Islet precursor cell (in vitro differentiated cells): Measurements from ENCODE around the gene DYNLT3.
A peak's percentile ranks its signal among the peaks of the same experiment; 100 is the strongest.

ENCODE experiments used
- DNase-seq: peaks from one replicate; pipeline ENCODE4 v3.0.0-alpha.2; 2018

DYNLT3 gene, protein sequence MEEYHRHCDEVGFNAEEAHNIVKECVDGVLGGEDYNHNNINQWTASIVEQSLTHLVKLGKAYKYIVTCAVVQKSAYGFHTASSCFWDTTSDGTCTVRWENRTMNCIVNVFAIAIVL

DNA sequence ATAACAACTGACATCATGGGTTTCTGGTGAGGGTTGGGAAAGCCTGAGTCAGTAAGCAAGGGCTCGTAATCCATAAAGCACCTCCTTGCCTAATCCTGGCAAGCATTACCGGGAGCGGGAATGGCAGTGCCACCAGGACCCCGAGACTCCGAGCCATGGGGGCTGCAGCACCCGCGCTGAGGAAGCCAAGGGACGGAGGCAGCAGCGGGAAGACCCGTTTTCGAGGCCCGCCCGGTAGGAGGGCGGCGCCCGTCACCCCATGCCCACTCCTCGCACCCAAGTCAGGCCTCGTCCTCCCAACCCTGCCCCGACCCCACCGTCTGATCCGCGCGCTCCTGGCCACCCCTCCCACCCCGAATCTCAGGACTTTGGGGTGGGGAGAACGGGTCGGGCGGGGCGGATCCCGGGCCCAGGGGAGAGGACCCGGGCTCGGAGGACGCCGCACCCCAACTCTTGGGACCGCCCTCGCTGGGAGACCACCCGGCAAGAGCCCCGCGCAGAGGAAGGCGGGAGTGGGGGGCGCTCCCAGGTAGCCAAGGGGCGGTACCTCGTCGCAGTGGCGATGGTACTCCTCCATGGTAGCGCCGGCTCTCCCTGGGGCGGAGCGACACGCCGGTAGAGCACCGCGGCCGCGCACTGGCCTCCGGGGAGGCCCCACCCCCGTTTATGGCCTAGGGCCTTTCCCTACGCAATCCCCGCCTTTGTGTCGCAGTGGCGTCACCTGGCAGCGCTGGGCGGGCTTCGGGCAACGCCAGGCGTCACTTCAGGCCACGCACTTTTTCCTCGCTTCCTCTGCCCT lies at the start of gene DYNLT3:
DYNLT3 (minus strand) TSS at position 638 of the 799 bp plus-strand sequence; CDS start at position 577, 61 bp downstream.
- peak; percentile 88 for DNase-seq

DNA sequence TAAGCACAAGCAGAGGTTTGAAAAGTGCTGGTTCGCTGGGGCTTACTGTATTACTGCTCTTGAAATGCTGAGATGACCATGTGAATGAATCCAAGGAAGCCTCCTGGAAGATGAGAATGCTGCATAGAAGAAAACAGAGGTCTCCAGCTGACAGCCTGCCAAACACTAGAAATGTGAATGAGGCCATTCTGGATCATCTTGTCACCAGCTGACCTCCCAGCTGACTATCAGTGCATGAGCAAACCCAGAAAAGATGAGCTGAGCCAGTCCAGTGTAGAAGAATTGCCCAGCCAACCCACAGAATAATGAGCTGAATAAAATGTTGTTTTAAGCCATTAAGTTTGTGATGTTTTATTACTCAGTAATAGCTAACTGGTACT lies 49.1 kb upstream of the DYNLT3 start:
- DNase-seq = no peak

DNA sequence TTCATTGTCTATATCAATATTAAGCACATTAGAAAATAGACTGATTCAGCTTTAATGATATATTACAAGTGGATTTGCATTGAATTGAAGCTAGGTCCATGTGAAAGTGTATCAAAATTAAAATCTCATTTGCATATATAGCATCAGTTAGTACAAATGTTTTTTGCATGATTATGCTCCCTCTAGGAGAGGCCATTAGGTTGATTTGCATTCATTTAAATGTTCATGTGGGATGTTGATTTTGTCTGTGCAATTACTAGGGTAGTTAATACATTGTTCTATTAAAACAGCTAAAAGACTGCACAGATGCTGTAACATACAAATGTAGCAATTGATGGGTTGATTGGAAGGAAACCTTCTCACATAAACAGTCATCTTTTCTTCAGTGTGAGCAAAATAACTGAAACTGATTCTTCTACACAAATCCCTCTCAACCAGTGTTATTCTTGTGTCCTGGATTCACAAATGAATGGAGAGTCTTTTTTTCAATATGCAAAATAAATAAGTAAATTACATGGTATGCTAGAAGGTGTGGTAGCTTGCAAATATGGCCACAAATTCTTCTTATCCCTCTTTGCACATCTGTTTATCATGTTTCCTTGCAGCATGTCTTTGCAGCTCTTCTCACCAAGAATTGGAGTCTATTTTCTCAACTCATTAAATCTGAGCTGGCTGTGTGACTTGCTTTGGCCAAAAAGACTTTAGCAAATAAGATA lies 48.6 kb upstream of the DYNLT3 start:
- DNase-seq = no peak

DNA sequence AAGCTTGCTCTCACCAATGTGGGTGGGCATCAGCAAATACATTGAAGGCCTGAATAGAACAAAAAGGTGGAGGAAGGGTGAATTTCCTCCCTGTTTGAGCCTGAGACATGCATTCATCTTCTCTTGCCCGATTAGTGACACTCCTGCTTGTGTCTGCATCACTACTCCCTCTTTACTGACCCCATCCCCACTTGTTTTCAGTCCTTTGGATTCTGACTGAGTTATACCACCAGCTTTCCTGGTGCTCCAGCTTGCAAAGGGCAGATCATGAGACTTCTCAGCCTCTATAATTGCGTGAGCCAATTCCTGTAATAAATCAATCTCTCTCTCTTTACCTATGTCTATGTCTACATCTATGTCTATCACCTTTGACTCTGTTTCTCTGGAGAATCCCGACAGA lies 47.4 kb upstream of the DYNLT3 start:
- DNase-seq = no peak

DNA sequence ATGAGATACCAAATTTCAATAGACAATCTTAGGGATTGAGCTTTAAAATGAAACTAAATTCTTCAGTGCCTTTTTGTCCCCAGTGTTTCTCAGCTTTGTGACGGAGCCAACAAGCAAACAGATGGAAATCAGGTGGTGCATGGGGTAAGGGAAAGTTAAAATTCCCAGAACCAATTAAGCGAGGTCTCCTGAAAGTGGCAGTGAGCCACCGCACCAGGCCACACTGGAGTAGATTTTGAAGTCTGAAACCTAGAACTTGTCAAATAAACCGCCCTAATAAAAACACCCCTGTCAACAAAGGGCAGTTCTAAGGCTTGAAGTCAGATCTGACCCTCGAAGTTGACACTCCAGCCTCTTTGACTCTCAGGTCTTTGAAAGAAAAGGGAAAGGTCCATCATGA lies 40.6 kb upstream of the DYNLT3 start:
- DNase-seq = no peak

DNA sequence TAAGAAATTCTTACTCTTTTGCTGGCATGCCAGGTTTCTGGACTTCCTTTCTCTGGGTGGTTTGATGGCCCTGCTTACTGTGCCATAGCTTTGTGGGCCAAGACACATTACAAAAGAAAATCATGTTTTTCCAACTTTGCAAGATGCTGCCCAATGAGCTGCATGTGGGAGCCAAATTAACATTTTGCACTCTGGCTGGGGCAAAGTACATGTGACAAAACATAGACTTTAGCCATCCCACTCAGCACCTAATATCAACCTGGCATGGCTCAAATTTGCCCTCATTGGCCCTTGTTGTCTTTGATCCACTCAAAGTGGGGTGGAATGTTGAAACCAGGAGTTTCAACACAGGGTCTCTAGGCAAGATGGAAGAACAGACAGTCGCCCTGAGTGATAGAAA lies 40.0 kb upstream of the DYNLT3 start:
- DNase-seq = no peak

DNA sequence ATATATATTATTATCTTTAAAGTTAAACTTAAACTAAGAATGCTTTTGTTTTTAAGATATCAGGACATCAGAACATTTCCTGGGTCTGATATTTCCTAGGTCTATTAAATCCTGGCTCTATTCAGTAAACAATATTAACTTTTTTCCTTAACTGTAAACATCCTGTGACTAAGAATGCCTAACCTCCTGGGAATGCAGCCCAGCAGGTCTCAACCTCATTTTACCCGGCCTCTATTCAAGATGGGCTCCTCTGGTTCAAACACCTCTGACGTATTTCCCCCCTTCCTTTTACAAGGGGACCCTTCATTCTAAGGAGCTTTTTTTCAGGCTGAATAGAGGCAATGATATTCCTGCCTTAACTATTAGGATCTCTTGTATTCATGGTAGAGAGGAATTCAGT lies 35.8 kb upstream of the DYNLT3 start:
- DNase-seq = peak; percentile 54

DNA sequence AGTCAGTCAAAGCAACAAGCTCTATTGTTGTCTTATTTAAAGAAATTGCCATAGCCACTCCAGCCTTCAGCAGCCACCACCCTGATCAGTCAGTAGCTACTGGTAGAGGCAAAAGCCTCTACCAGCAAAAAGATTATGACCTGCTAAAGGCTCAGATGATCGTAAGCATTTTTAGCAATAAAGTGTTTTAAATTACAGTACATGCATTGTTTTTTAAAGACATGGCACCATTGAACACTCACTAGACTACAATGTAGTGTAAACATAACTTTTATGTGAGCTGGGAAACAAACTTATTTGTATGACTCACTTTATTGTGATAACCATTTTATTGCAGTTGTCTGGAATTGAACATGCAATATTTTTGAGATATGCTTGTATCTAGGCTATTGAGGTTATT lies 32.3 kb upstream of the DYNLT3 start:
- DNase-seq = no peak

DNA sequence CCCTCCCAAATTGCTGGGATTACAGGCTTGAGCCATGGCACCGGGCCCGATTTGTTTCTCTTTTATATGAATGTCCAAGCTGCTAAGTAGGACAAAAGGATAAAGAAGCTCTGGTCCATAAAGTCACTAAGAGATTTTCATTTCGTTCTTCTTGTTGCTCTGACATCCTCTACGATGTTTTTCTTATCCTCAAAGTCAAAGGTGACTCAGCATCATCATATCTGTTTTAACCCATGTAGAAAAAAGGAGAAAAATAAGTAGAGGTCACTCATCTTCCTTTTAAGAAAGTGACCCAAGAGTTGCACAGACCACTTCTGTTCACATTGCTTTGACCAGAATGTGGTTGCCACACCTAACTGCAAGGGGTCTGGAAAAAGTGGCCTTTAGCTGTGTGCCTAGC lies 29.3 kb upstream of the DYNLT3 start:
- no peak for DNase-seq

DNA sequence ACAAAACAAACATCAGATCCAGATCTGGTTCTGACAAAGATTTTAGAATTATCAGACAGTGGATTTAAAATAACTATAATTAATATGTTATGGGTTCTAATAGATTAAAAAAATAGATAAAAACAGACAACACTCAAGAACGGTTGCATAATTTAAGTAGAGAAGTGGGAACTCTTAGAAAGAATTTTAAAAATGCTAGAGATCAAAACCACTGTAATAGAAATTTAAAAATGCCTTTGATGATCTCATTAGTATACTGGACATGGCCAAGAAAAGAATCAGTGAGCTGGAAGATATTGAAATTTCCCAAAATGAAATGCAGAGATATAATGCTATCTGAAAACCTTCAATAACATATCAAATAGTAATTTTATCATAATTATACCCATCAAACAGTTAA lies 28.3 kb upstream of the DYNLT3 start:
- no peak for DNase-seq

DNA sequence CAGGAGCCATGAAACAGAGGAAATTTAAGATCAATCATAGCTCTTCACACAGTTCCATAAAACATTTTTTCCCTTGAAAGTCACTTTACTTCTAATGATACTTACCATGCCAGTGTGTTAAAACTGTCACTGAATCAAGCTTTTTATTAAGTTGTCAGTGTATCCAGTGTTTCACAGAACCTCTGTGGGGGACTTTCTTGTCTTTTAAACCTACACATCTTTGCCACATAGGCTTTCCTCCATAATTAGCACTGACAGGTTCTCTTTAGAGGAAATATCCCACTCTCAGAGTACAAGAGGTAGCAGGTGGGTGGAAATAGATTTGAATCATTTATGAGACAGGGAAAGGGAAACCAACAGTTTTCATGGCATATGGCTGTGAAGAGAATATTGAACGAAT lies 25.8 kb upstream of the DYNLT3 start:
- DNase-seq = no peak

DNA sequence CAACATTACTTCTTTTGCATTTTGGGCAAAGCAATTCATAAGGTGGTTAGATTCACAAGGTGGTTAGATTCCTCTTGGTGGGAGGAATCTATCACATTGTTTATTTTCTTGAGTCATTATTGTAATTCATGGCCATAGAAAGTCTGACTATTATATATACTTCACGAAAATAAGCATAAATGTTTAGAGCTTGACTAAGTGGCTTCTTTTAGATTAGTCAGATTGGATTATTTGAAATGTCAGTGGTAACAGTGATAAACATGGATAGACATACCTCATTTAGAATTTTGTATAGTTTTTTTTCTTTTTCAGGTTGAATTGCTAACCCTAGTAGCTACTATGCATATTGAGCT lies 24.9 kb upstream of the DYNLT3 start:
- no peak for DNase-seq

DNA sequence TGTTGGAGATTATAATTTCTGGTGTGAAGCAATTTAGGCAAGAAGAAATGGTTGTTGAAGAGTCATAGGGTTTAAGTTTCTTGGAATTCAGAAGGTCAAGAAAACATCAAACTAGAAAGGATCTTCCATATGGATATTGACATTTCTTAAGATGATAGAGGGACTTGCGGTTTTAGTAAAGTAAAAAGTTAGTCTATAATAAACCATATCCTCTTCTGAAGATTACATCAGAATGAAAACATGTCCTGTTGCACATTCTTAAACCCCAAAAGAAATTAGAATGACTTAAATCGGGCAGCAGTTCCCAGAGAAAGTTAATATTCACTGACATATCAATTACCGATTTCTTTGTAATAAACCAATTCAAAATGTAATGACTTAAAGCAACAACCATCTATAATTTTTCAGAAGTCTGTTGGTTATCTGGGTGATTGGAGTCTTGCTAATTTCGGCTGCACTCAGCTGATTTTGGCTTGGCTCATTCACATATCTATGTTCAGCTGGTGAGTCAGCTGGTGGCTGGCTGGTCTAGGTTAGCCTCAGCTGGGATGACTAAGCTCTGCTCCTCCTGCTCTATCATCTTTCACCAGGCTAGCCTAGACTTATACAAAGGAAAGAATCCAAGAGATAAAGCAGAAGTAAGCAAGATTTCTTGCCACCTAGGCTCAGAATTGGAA lies 24.4 kb upstream of the DYNLT3 start:
- peak; percentile 74 for DNase-seq

DNA sequence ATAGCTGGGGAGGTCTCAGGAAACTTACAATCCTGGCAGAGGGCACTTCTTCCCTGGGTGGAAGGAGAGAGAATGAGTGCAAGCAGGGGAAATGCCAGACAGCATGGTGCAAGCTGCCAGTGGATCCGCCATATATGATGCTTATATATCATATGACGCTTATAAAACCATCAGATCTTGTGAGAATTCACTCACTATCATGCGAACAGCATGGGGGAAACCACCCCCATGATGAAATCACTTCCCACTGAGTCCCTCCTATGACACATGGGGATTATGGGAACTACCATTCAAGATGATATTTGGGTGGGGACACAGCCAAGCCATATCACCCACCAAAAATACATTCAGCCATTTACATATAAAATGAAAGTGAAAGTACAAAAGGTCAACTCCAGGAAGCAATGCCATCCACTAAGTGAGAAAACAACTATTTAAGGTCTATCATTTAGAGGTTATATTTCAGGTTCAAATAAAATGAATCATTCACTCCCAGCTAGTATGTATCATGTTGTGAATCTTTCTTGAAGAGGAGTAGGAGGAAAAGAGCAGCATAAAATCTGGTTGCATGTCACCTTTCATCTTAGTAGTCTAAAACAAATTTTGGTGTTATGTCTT lies 20.3 kb upstream of the DYNLT3 start:
- DNase-seq = no peak

DNA sequence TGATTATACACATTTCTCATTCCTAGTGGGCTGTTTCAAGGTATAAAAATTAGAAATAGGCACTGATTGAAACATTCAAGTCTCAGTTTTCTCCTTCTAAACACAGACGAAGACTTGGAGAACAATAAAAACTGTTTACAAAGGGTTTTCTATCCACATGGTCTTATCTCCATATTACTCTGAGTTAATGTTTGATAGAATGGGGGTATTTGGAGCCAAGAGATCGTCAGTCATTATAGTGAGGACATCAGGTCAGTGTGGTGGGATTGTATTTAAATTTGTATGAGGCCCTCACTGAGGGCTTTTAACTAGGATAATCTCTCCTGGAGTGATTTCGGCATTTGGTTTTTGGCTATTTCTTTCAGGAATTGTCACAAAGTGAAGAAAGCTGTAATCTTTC lies 16.4 kb upstream of the DYNLT3 start:
- no peak for DNase-seq

DNA sequence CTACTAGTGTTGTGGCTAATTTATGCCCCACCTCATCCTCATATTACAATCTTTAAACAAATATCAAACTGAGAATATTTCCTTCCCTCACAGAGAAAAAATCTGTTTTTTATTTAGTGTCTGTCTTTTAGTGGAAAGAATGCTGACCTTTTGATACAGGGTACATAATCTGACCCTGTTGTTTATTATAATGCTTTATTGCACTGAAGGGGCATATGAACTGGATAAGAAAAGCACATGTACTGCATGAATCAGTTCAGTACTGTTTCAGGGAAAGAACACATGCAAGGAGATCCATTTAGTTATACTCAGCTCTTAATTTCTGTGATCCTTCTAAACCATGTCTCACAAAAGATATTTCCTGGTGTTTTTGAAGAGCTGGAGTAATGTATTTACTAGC lies 15.5 kb upstream of the DYNLT3 start:
- DNase-seq = no peak

DNA sequence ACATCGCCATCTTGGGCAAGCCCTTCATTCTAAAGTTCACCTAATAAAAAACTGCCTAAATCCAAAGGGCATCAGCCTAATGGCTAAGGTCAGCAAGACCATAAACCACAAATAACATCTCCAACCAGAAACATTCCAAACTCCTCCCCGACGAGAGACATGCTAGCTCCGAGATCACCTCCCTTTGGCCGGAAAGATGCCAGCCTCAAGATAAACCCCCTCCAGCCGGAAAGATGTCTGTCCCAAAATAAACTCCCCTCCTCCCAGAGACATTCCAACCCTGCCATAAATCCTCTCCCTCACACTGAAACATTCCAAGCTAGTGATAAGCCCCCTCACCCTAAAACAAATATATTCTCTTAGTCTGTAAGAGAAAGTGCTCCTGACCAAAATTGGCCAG lies 13.3 kb upstream of the DYNLT3 start:
- DNase-seq = peak; percentile 86

DNA sequence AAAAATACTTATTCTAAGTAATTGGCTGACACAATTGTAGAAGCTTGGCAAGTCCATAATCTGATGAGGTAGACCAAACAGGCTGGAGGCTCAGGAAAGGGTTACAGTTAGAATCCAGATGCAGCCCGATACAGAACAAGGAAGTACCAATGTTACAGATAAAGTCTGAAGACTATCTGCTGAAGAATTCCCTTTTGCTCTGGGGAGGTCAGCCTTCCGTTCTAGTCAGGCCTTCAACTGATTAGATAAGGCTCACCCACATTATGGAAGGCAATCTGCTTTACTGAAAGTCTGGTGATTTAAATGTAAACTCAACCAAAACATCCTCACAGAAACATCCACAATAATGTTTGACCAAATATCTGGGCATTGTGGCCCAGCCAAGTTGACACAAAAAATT lies 7.4 kb upstream of the DYNLT3 start:
- no peak for DNase-seq

DNA sequence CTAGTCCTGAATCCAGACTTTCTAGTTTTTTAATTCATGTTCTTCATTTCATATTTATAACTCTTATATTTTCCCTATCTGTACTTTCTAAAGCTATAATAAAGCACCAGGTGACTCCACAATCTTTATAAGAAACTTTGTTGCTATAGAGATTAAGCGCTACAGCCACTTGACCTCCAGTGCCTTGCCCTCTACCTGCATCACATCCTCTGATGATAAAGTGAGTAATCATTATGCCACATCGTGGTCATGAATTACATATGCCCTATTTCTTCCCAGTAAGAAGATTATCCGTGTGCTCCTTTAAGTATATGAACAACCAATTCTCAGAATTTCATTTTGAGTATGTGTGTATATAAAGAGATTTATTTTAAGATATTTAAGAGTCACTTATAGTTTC lies 6.8 kb upstream of the DYNLT3 start:
- no peak for DNase-seq

DNA sequence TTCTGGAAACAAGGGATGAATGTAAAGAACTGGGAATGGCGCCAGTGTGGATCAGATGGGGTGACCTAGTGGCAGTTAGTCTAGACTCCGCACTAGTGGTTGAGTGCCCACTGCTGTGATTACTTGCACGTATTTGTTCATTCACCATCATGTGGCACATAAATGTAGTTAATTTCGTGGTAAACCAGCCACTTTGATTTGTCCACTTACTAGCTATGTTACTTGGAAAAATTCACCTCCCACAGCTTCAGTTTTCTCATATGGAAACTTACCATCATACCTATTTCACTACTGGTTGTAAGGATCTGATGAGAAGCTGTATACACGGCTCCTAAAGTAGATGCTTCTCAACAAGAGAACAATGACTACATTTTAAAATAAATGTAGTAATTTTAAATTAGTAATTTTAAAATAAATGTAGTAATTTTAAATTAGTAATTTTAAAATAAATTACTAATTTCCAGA lies 394 bp upstream of the DYNLT3 start:
- DNase-seq = no peak

DNA sequence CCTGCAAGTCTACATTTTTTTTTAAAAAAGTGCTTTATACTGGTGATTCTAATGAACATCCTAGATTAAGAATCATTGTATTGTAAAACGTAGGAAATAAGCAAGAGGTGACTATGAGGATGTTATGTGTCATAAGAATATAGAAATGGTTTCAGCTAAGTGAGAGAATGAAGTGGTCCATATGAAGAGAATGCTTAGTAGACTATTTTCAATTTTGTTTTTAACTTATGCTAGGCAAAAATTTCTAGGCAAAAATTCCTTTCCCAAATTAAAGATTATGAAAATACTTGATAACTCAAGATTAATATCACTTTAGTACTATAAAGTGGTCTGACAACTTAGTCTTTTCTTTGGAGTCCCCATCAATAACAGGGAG lies 825 bp downstream of the DYNLT3 start:
- DNase-seq = no peak

DNA sequence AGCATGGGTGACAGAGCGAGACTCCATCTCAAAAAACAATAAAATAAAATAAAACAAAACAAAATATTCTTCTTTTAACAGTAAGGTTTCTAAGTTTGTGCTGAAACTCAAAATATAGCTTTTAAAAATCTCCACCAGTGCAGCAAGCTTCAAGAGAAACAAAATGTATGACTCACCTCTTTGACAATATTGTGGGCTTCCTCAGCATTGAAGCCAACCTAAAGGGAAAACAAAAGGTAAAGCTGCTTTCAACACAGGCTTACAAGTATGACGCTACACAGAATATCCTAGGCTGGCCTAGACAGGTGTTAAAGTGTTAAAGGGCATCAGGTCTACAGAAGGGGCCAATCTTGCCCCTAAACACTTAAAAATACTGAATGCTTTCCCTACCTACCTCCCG lies 1.2 kb downstream of the DYNLT3 start:
- no peak for DNase-seq

DNA sequence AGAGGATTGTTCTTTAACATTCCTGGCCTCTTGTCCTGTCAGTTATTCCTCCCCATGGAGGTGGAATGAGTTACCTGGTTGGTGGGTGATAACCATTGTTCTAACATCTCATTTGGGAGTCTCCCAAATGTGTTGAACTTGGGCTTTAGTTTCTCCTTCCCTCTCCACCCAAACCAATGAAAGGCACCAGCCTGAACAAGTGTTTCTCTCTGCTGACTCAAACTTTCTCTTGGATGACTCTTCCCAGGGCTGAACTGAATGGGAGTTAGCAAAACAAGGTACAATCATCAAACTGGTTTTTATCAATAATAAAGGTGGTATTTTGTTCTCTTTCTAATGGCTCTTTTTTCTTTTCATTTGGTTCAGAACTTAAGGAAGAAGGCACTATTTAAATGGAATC lies 2.7 kb downstream of the DYNLT3 start:
- no peak for DNase-seq
